BE2C (cell line): Measurements from ENCODE around the gene CHIC1.
"Not testable (repeated sequence)": the region's sequence is repeated elsewhere in the genome, so short reads cannot be mapped to it uniquely, and the experiment has no call there.

Experiments used
- DNase-seq: peaks from one replicate; pipeline ENCODE4 v3.0.0-alpha.2; 2020
- H3K27me3 ChIP-seq: fragments of 250-450 bp; sonication (Bioruptor Pico); 2 replicates; pipeline ENCODE4 v1.5.1; 2020; ENCODE audit warnings: mild to moderate bottlenecking
- H3K36me3 ChIP-seq: fragments of 250-450 bp; sonication (Bioruptor Pico); 2 replicates; pipeline ENCODE4 v1.5.1; 2020; ENCODE audit warnings: mild to moderate bottlenecking
- H3K4me1 ChIP-seq: fragments of 250-450 bp; sonication (Bioruptor Pico); 2 replicates; pipeline ENCODE4 v1.5.1; 2020
- H3K4me3 ChIP-seq: 2 replicates; pipeline ENCODE4 v1.5.1; 2011; ENCODE audit warnings: low read depth, low read length
- H3K9me3 ChIP-seq: fragments of 250-450 bp; sonication (Bioruptor Pico); 2 replicates; pipeline ENCODE4 v1.5.1; 2020
- CTCF ChIP-seq: IDR thresholded peaks from 2 replicates; pipeline ENCODE4 v1.5.1; 2012; ENCODE audit warnings: mild to moderate bottlenecking, low read depth, low read length

CHIC1 gene

GRCh38 chrX:73562458-73562857 is 539 bp upstream of the CHIC1 start:
- Histone ChIP-seq H3K4me1 (no peaks in the 10 kb centered on the region), H3K9me3 (no peaks in the 10 kb centered on the region), H3K36me3 (no peaks in the 10 kb centered on the region), H3K4me3 (peak overlapping the region; percentile 88), H3K27me3 (no peaks in the 10 kb centered on the region)
- no peak for DNase-seq
- TF ChIP-seq CTCF, result no peak

GRCh38 chrX:73563738-73564068 is 706 bp downstream of the CHIC1 start:
- Histone ChIP-seq H3K27me3 (no peaks in the 10 kb centered on the region), H3K4me3 (peak overlapping the region; percentile 88), H3K4me1 (no peaks in the 10 kb centered on the region), H3K36me3 (no peaks in the 10 kb centered on the region), H3K9me3 (no peaks in the 10 kb centered on the region)
- DNase-seq, result no peak
- no peak for TF ChIP-seq CTCF

- no peak for DNase-seq
- Histone ChIP-seq H3K4me3 (no peak overlapping the region), H3K4me1 (no peaks in the 10 kb centered on the region), H3K27me3 (no peaks in the 10 kb centered on the region), H3K36me3 (no peaks in the 10 kb centered on the region), H3K9me3 (no peaks in the 10 kb centered on the region)
- TF ChIP-seq CTCF, result no peak
These were observed 14.4 kb downstream of the CHIC1 start for GRCh38 chrX:73577361-73577760.

- no peak for DNase-seq
- TF ChIP-seq CTCF, result no peak
- Histone ChIP-seq H3K27me3 (no peaks in the 10 kb centered on the region), H3K4me1 (no peaks in the 10 kb centered on the region), H3K9me3 (no peaks in the 10 kb centered on the region), H3K36me3 (no peaks in the 10 kb centered on the region), H3K4me3 (no peak overlapping the region)
These were observed 18.1 kb downstream of the CHIC1 start for GRCh38 chrX:73581002-73581628.

GRCh38 chrX:73597758-73598157 is 34.8 kb downstream of the CHIC1 start:
- H3K36me3 ChIP-seq, H3K4me1 ChIP-seq, H3K9me3 ChIP-seq, H3K4me3 ChIP-seq, DNase-seq, H3K27me3 ChIP-seq: not testable (repeated sequence)

- TF ChIP-seq CTCF, result no peak
- no peaks in the 10 kb centered on the region for H3K36me3 ChIP-seq
- H3K9me3 ChIP-seq, result no peaks in the 10 kb centered on the region
- H3K4me3 ChIP-seq, result no peak overlapping the region
- no peak for DNase-seq
- H3K27me3 ChIP-seq, result no peaks in the 10 kb centered on the region
- no peaks in the 10 kb centered on the region for H3K4me1 ChIP-seq
These were observed 52.0 kb downstream of the CHIC1 start for GRCh38 chrX:73615022-73615421.

- not testable (repeated sequence) for H3K27me3 ChIP-seq, H3K4me3 ChIP-seq, H3K36me3 ChIP-seq, H3K9me3 ChIP-seq, DNase-seq, H3K4me1 ChIP-seq
These were observed 78.7 kb downstream of the CHIC1 start for GRCh38 chrX:73641669-73642068.
